ENCODE results near the gene CD300H.

Gene CD300H

GRCh38 chr17:74532115-74532514, 35.2 kb downstream of the CD300H start:
- Histone ChIP-seq H3K9me3 (ENCODE audit: control insufficient read depth, insufficient read depth, low read length) (peaks cover 2% of the 10 kb centered on the region; the same call in 1 of the 2 replicates), H3K9ac (ENCODE audit: low read depth, low read length) (peak overlapping the region; percentile 59), H3K36me3 (ENCODE audit: insufficient read depth, low read length) (no peaks in the 10 kb centered on the region), H3K4me1 (ENCODE audit: insufficient read depth, low read length) (peaks cover 9% of the 10 kb centered on the region; the same call in 1 of the 2 replicates)

DNA sequence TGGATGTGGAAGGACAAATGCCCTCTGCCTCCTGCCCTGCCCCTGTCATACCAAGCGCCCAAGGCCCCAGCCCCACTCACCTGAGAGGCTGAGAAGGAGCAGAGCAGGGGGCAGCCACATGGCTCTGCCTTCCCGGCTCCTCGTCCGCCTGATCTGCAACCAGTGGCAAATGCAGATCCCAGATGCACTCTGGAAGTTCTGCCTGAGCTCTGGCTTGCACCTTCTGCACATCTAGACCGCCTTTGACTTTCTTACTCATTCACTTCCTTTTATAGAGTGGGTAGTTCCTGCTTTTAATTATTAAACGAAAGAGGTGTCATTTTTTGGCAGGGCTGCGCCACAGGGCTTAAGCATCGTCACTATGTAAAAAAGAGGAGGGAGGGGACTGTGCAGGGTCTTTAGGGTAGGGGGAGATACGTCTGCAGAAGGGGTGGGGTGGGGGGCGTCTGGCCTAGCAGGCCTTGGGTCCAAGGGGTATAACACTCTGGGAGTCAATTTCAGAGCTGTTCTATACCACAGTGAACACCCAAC, 36.0 kb downstream of the CD300H start, which contains the start of gene CD300LB:
Gene CD300LB (minus strand): TSS at position 245 of the 531 bp plus-strand sequence. CDS start 125 bp downstream, at position 120.
- Histone ChIP-seq H3K9me3 (ENCODE audit: control insufficient read depth, insufficient read depth, low read length) (peaks cover 2% of the 10 kb centered on the region; the same call in 1 of the 2 replicates), H3K9ac (ENCODE audit: low read depth, low read length) (peak within 1 kb of the TSS; percentile 59; the same call in 1 of the 2 replicates), H3K4me1 (ENCODE audit: insufficient read depth, low read length) (peaks cover 9% of the 10 kb centered on the region; the same call in 1 of the 2 replicates), H3K36me3 (ENCODE audit: insufficient read depth, low read length) (no peaks in the 10 kb centered on the region)

- Histone ChIP-seq H3K36me3 (ENCODE audit: insufficient read depth, low read length) (no peaks in the 10 kb centered on the region), H3K9ac (ENCODE audit: low read depth, low read length) (no peak overlapping the region), H3K9me3 (ENCODE audit: control insufficient read depth, insufficient read depth, low read length) (peaks cover 2% of the 10 kb centered on the region; the same call in 1 of the 2 replicates), H3K4me1 (ENCODE audit: insufficient read depth, low read length) (peaks cover 9% of the 10 kb centered on the region; the same call in 1 of the 2 replicates)
Observed at GRCh38 chr17:74530831-74531150, 36.5 kb downstream of the CD300H start.

DNA sequence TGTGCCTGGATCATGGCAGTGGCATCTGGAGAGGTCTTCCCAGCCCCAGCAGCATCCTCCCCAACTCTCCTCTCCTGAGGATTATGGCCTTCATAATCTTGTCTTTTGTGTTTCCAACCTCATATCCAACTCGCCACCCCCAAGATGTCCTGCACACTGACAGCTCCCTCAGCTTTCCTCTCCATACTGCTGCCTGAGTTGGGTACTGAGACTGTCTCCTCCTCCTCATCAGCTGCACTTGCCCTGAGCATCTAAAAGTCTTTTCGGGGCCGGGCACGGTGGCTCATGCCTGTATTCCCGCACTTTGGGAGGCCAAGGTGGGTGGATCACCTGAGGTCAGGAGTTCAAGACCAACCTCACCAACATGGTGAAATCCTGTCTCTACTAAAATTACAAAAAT, 38.1 kb downstream of the CD300H start:
- H3K9ac ChIP-seq (ENCODE audit: low read depth, low read length) = no peak overlapping the region
- H3K36me3 ChIP-seq (ENCODE audit: insufficient read depth, low read length) = no peaks in the 10 kb centered on the region
- H3K4me1 ChIP-seq (ENCODE audit: insufficient read depth, low read length) = peaks cover 9% of the 10 kb centered on the region; the same call in 1 of the 2 replicates
- peaks cover 2% of the 10 kb centered on the region; the same call in 1 of the 2 replicates for H3K9me3 ChIP-seq (ENCODE audit: control insufficient read depth, insufficient read depth, low read length)

GRCh38 chr17:74528491-74529199, 38.7 kb downstream of the CD300H start:
- Histone ChIP-seq H3K4me1 (ENCODE audit: insufficient read depth, low read length) (peaks cover 9% of the 10 kb centered on the region; the same call in 1 of the 2 replicates), H3K9me3 (ENCODE audit: control insufficient read depth, insufficient read depth, low read length) (no peaks in the 10 kb centered on the region), H3K9ac (ENCODE audit: low read depth, low read length) (no peak overlapping the region), H3K36me3 (ENCODE audit: insufficient read depth, low read length) (no peaks in the 10 kb centered on the region)

- H3K36me3 ChIP-seq (ENCODE audit: insufficient read depth, low read length) = no peaks in the 10 kb centered on the region
- no peak overlapping the region for H3K9ac ChIP-seq (ENCODE audit: low read depth, low read length)
- no peaks in the 10 kb centered on the region for H3K9me3 ChIP-seq (ENCODE audit: control insufficient read depth, insufficient read depth, low read length)
- H3K4me1 ChIP-seq (ENCODE audit: insufficient read depth, low read length) = peaks cover 7% of the 10 kb centered on the region; the same call in 1 of the 2 replicates
Observed at GRCh38 chr17:74527756-74528155, 39.6 kb downstream of the CD300H start.

DNA sequence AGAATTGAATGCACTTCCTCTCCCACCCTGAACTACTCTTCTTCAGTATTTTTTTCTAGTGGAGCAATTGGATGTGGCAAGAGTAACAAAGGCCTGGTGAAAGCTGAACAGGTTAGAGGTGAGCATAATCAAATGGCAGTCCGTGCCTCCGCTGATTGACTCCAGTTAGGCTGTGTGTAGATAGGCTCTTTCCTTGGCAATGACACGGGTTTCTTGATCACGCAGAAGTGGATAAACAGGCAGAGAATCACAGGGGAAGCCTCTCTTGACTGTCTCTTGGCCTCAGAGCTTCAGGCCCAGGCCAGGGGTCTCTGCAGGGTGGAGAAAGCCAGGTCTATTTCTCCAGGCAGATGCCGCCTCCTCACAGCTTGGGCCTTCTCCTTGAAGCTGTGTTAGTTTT, 40.2 kb downstream of the CD300H start:
- Histone ChIP-seq H3K9ac (ENCODE audit: low read depth, low read length) (no peak overlapping the region), H3K36me3 (ENCODE audit: insufficient read depth, low read length) (no peaks in the 10 kb centered on the region), H3K9me3 (ENCODE audit: control insufficient read depth, insufficient read depth, low read length) (no peaks in the 10 kb centered on the region), H3K4me1 (ENCODE audit: insufficient read depth, low read length) (peaks cover 4% of the 10 kb centered on the region; the same call in 1 of the 2 replicates)

- Histone ChIP-seq H3K9ac (ENCODE audit: low read depth, low read length) (no peak overlapping the region), H3K4me1 (ENCODE audit: insufficient read depth, low read length) (peaks cover 1% of the 10 kb centered on the region; the same call in 1 of the 2 replicates), H3K36me3 (ENCODE audit: insufficient read depth, low read length) (no peaks in the 10 kb centered on the region), H3K9me3 (ENCODE audit: control insufficient read depth, insufficient read depth, low read length) (no peaks in the 10 kb centered on the region)
Observed at GRCh38 chr17:74526681-74527080, 40.6 kb downstream of the CD300H start.

- Histone ChIP-seq H3K9me3 (ENCODE audit: control insufficient read depth, insufficient read depth, low read length) (no peaks in the 10 kb centered on the region), H3K36me3 (ENCODE audit: insufficient read depth, low read length) (no peaks in the 10 kb centered on the region), H3K4me1 (ENCODE audit: insufficient read depth, low read length) (no peaks in the 10 kb centered on the region), H3K9ac (ENCODE audit: low read depth, low read length) (no peak overlapping the region)
Observed at GRCh38 chr17:74525781-74526288, 41.5 kb downstream of the CD300H start.

DNA sequence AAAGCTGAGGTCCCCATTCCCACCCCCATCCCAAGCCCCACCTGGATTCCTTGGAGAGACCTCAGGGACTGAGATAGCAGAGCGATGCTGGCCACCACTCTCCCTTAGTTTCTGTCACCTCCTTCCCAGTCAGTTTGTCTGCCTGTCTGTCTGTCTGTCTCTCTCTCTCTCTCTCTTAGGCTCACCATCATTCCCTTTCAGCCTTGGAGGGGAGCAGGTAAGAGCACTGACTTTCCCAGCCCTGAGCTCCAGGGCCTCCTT, 41.9 kb downstream of the CD300H start:
- Histone ChIP-seq H3K9ac (ENCODE audit: low read depth, low read length) (no peak overlapping the region), H3K36me3 (ENCODE audit: insufficient read depth, low read length) (no peaks in the 10 kb centered on the region), H3K4me1 (ENCODE audit: insufficient read depth, low read length) (no peaks in the 10 kb centered on the region), H3K9me3 (ENCODE audit: control insufficient read depth, insufficient read depth, low read length) (no peaks in the 10 kb centered on the region)

GRCh38 chr17:74524653-74525464, 42.5 kb downstream of the CD300H start:
- Histone ChIP-seq H3K36me3 (ENCODE audit: insufficient read depth, low read length) (no peaks in the 10 kb centered on the region), H3K4me1 (ENCODE audit: insufficient read depth, low read length) (no peaks in the 10 kb centered on the region), H3K9ac (ENCODE audit: low read depth, low read length) (no peak overlapping the region), H3K9me3 (ENCODE audit: control insufficient read depth, insufficient read depth, low read length) (no peaks in the 10 kb centered on the region)

- Histone ChIP-seq H3K9me3 (ENCODE audit: control insufficient read depth, insufficient read depth, low read length) (no peaks in the 10 kb centered on the region), H3K4me1 (ENCODE audit: insufficient read depth, low read length) (no peaks in the 10 kb centered on the region), H3K36me3 (ENCODE audit: insufficient read depth, low read length) (no peaks in the 10 kb centered on the region), H3K9ac (ENCODE audit: low read depth, low read length) (no peak overlapping the region)
Observed at GRCh38 chr17:74523308-74523707, 44.0 kb downstream of the CD300H start.

GRCh38 chr17:74522381-74523105, 44.8 kb downstream of the CD300H start:
- Histone ChIP-seq H3K9ac (ENCODE audit: low read depth, low read length) (no peak overlapping the region), H3K36me3 (ENCODE audit: insufficient read depth, low read length) (no peaks in the 10 kb centered on the region), H3K4me1 (ENCODE audit: insufficient read depth, low read length) (no peaks in the 10 kb centered on the region), H3K9me3 (ENCODE audit: control insufficient read depth, insufficient read depth, low read length) (no peaks in the 10 kb centered on the region)

- Histone ChIP-seq H3K4me1 (ENCODE audit: insufficient read depth, low read length) (no peaks in the 10 kb centered on the region), H3K9ac (ENCODE audit: low read depth, low read length) (no peak overlapping the region), H3K9me3 (ENCODE audit: control insufficient read depth, insufficient read depth, low read length) (no peaks in the 10 kb centered on the region), H3K36me3 (ENCODE audit: insufficient read depth, low read length) (no peaks in the 10 kb centered on the region)
Observed at GRCh38 chr17:74521701-74522201, 45.6 kb downstream of the CD300H start.
